NCI-H2196 treated with DMSO at 0.1 percent for 48 hours (cell line): ENCODE measurements around the gene AATF.

Experiments
- DNase-seq: peaks from one replicate; lab custom pipeline; 2025; ENCODE audit not compliant: unreplicated experiment; lab: John Stamatoyannopoulos, UW

Gene AATF

GRCh38 chr17:36978810-36979564 is 30.2 kb downstream of the AATF start:
- DNase-seq = no peak

GRCh38 chr17:36979565-36979941 is 30.8 kb downstream of the AATF start:
- DNase-seq = no peak

DNA sequence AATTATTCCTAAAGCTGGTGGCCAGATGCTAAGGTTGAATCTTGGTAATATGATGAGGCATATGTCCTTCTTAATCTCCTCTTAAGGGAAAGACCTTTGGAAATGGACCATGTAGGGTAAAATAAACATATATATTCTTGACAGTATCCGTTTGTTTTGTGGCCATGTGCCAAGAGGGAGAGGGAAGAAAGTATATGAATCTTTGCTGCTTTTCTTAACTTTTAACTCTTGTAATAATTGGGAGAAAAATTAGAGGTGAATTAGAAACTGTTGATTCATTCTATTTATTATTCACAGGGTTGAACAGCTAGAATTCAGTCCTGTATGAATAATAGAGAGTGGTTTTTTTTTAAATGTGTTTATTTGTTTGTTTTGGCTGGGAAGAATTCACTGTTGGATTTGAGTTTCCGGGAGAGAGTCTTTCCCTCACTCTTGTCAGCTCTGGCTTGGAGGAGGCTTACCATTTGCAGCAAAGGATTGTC is 31.6 kb downstream of the AATF start:
- no peak for DNase-seq

GRCh38 chr17:36983618-36984017 is 34.9 kb downstream of the AATF start:
- DNase-seq = no peak

DNA sequence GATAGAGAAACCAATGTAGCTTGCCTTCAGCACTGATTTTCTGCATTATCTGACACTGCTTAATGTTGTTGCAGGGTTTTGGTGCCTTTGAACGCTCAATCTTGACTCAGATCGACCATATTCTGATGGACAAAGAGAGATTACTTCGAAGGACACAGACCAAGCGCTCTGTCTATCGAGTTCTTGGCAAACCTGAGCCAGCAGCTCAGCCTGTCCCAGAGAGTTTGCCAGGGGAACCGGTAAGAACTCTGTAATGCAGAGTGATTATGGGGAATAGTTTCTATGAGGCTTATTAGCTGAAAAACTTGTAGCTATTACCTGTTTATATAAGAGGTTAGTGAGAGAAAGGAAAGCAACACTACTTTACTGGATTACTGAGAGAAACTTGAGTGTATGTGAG is 40.4 kb downstream of the AATF start:
- DNase-seq = no peak

GRCh38 chr17:36992701-36993100 is 43.9 kb downstream of the AATF start:
- no peak for DNase-seq

- DNase-seq = no peak
These were observed 44.5 kb downstream of the AATF start for GRCh38 chr17:36993227-36993626.

GRCh38 chr17:36994438-36994837 is 45.7 kb downstream of the AATF start:
- no peak for DNase-seq

DNA sequence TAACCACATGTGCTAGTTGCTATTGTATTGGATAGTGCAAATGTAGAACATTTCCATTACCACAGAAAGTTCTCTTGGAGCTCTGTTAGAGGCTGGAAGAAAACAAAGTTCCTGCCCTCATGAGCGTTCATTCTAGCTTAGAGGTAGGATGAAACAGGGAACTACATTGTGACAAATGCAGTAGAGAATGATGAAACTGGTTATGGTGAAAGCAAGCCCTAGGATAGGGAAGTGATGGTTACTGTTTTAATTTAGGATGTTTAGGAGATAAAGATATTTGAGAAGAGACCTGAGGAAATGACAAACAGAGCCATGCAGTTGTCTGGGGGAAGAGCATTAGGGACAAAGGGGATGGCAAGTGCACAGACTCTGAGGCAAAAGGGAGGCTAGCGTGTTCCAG is 50.7 kb downstream of the AATF start:
- no peak for DNase-seq

DNA sequence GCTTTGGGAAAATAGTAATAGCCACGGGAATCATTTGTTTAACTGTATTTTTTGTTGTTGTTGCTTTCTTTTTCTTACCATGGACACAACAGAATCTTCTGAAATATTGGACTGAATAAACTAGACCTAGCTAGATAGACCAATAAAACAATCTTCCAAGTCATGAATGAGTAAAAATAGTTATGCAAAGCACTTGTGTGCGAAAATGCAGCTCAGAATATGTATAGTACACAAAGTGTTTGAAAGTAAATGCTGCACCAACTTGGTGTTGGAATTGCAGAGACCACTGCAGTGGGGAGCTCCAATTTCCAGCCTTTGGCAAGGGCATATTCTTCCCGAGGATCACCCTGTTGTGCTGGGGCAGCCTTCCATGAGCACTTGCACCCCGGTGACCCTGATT is 68.0 kb downstream of the AATF start:
- DNase-seq = no peak

- DNase-seq = no peak
These were observed 68.7 kb downstream of the AATF start for GRCh38 chr17:37017404-37017803.

DNA sequence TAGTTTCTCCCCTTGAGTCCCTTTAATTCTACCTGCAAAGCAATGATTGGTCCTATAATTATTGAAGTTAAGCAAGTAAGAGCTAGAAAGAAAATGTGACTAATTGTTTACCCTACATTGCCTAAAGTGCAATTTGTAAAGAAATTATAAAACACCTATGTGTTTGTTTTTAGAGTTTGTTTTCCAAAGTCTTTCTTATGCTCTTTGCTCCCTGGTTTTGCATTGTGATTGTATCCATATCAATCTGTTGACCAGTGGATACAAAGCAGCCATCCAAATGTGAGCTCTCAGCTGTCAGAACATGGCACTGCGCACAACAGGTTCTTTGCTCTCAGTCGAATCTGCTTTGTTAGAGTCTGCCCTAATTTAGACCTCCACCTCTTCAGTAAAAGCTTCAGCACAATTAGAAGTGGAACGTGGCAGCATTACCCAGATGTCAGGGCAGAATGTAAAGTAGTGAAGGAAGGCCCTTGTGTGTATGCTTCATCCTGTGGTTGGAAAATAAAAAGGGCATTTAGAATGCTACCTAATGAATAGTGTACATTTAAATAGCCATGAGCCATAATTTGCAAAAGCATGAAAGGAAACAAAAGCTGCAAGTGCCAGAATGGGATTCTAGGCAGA is 70.5 kb downstream of the AATF start:
- no peak for DNase-seq

DNA sequence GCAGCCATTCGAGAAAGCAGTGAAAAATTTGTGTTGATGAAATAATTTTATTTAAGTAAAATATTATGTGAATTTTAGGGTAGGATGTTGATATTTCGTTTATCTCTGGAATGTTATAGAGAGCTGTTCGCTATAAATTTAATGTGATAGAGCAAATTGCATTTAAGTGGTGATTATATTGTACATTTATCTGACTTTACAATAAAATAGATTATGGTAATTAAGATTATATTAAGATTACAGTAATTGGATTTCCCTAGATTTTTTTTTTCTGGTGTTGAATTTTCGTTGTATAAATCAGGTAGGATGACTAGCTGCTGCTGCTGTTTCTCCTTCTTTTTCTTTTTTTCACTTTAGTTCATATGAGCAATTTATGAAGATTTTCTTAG is 71.0 kb downstream of the AATF start:
- DNase-seq = no peak

DNA sequence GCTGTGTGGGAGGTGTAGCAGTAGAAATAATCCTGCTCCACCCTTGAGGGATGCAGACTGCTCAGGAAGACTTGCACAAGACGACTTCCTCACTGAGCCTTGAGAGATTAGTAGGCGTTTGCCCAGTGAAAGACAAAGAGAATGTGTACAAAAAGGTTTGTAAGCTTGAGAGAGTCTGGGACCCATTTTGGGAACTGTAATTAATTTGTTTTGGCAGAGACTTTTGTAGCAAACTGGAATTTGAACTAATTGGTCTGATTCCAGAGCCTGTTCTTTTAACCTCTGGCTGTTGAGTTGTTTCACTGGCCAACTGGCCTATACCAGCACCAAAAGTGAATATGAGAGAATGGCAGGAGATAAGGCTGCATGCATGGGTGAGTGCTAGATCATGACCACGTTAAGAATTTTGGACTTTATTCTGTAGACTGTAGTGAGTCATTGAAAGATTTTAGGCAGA is 75.5 kb downstream of the AATF start:
- DNase-seq = no peak

GRCh38 chr17:37025238-37025637 is 76.5 kb downstream of the AATF start:
- no peak for DNase-seq

DNA sequence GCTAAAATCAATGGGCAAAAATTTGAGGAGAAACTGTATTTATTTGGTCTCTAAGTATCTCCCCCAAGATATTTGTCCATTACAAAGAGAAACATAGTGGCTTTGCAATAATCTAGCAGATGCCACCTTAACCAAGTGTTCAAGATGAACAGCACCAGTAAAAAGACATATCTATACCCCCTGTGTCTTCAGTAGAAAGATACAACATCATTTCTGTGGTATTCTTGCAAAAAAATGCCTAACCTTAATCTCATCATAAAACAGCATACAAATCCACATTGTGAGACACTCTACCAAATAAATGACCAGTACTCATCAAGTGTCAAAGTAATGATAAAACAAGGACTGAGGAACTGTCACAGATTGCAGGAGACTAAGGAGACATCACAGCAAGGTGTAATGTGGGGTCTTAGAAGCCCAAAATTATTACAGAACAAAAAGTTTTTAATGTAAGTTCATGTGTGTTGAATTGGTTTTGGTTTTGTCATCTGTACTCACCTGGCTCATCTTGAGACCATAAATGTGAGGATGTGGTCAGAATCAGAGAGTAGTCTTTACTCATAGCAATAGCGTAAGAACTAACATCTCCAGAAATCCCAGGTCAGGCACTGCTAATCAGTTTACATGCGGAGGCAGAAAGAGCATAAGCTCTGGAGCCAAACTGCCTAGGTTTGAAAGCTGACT is 77.2 kb downstream of the AATF start:
- DNase-seq = no peak

DNA sequence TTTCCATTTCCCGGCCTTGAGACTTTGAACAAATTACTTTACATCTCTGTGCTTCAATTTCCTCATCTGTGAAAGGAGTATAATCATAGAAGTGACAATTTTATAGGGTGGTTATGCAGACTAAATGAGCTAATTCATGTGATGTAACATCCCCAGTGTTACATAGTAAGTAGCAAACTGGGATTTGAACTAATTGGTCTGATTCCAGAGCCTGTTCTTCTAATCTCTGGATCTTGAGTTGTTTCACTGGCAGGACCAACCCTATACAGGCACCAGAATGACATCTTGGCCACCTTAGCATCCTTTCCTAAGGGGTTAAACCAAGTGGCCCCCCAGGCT is 77.7 kb downstream of the AATF start:
- DNase-seq = no peak

DNA sequence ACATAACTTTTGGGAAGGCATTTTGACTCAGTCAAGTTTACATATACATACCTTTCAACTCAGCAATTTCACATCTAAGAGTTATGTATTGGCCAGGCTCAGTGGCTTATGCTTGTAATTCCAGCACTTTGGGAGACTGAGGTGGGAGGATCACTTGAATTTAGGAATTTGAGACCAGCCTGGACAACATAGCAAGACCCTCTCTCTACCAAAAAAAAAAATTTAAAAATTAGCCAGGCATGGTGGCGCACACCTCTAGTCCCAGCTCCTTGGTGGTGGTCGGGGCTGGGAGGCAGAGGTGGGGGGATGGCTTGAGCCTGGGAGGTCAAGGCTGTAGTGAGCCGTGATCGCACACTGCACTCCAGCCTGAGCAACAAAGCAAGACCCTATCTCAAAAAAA is 79.3 kb downstream of the AATF start:
- no peak for DNase-seq

- no peak for DNase-seq
These were observed 82.8 kb downstream of the AATF start for GRCh38 chr17:37031493-37032083.

- no peak for DNase-seq
These were observed 88.9 kb downstream of the AATF start for GRCh38 chr17:37037590-37038155.

DNA sequence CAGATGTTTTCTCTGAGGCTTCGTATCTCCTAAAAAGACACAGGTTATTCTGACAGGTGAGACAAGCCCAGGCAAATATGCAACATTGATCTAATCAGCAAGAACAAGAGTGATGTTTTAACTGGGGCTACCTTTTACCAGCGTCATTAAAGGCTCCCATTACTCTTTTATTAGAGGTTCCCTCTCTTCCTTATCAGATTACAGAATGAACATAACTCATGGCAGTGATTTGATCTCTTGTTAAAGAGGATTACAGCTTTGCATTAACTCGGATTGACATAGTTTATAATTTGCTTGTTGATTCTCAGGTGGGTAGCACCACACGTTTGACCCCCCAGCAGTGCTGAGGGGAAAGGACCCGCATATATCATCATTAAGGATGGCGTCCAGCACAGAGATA is 90.5 kb downstream of the AATF start:
- no peak for DNase-seq

- DNase-seq = no peak
These were observed 93.2 kb downstream of the AATF start for GRCh38 chr17:37041932-37042331.
